ENCODE results near the gene SLC36A4.

Gene SLC36A4

GRCh38 chr11:93166194-93166593 lies 31.6 kb downstream of the SLC36A4 start:
- H3K4me1 Mint-ChIP-seq: no peaks in the 10 kb centered on the region
- H3K27me3 Mint-ChIP-seq: no peaks in the 10 kb centered on the region
- no peak for ATAC-seq
- H3K9me3 Mint-ChIP-seq: no peaks in the 10 kb centered on the region
- peaks cover 22% of the 10 kb centered on the region for H3K36me3 Mint-ChIP-seq
- no peak overlapping the region for H3K4me3 Mint-ChIP-seq
- H3K27ac Mint-ChIP-seq: no peak overlapping the region

DNA sequence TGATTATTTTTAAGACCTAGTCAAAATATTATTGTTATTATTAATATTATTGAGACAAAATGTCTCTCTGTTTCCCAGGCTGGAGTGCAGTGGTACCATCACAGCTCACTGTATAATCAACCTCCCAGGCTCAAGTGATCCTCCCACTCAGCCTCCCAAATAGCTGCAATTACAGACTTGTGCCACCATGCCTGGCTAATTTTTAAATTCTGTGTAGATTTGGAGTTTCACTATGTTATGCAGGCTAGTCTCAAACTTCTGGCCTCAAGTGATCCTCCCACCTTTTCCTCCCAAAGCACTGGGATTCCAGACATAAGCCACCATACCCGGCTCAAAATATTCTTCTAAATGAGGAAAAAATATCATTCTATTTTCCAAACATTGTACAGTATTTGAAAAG lies 37.0 kb downstream of the SLC36A4 start:
- H3K36me3 Mint-ChIP-seq: peaks cover 62% of the 10 kb centered on the region
- no peak overlapping the region for H3K4me3 Mint-ChIP-seq
- H3K27me3 Mint-ChIP-seq: no peaks in the 10 kb centered on the region
- no peaks in the 10 kb centered on the region for H3K4me1 Mint-ChIP-seq
- ATAC-seq: no peak
- no peak overlapping the region for H3K27ac Mint-ChIP-seq
- peaks cover 3% of the 10 kb centered on the region for H3K9me3 Mint-ChIP-seq

GRCh38 chr11:93160156-93160555 lies 37.6 kb downstream of the SLC36A4 start:
- Mint-ChIP-seq H3K36me3 (peaks cover 64% of the 10 kb centered on the region), H3K27ac (no peak overlapping the region), H3K27me3 (no peaks in the 10 kb centered on the region), H3K4me3 (no peak overlapping the region), H3K4me1 (no peaks in the 10 kb centered on the region), H3K9me3 (peaks cover 3% of the 10 kb centered on the region)
- no peak for ATAC-seq

GRCh38 chr11:93159721-93160120 lies 38.1 kb downstream of the SLC36A4 start:
- H3K27ac Mint-ChIP-seq: no peak overlapping the region
- peaks cover 61% of the 10 kb centered on the region for H3K36me3 Mint-ChIP-seq
- H3K9me3 Mint-ChIP-seq: peaks cover 3% of the 10 kb centered on the region
- H3K4me1 Mint-ChIP-seq: no peaks in the 10 kb centered on the region
- H3K4me3 Mint-ChIP-seq: no peak overlapping the region
- no peaks in the 10 kb centered on the region for H3K27me3 Mint-ChIP-seq
- no peak for ATAC-seq

- ATAC-seq: no peak
- Mint-ChIP-seq H3K27me3 (no peaks in the 10 kb centered on the region), H3K36me3 (peaks cover 44% of the 10 kb centered on the region), H3K9me3 (peaks cover 3% of the 10 kb centered on the region), H3K4me3 (no peak overlapping the region), H3K4me1 (no peaks in the 10 kb centered on the region), H3K27ac (no peak overlapping the region)
Measured at GRCh38 chr11:93155738-93156137, 42.1 kb downstream of the SLC36A4 start.

DNA sequence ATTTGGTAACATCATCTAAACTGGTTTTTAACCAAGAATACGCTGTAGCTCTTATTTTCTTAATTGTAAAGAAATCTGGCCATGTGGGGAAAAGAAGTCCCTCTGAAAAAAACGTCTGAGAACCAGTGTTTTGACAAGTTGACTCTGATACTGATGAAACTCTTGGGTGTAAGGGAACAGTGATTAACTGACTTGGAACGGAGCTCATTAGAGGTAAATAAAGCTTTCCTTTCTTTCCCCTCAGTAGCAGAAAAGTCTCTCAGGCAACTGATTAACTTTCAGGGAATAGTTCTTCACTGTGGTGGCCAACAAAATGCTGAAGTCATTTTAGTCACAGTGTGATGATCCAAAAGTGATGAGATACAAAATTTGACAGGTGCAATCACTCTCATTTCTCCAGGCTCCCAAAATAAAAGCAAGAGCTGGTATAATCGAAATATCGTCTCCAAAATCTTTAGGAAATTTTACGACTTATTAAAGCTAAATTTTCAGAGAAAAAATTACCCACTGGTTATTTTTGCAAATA lies 52.3 kb downstream of the SLC36A4 start:
- peaks cover 15% of the 10 kb centered on the region for H3K36me3 Mint-ChIP-seq
- no peak overlapping the region for H3K27ac Mint-ChIP-seq
- ATAC-seq: no peak
- H3K4me3 Mint-ChIP-seq: no peak overlapping the region
- H3K27me3 Mint-ChIP-seq: no peaks in the 10 kb centered on the region
- H3K9me3 Mint-ChIP-seq: peaks cover 4% of the 10 kb centered on the region
- H3K4me1 Mint-ChIP-seq: no peaks in the 10 kb centered on the region

DNA sequence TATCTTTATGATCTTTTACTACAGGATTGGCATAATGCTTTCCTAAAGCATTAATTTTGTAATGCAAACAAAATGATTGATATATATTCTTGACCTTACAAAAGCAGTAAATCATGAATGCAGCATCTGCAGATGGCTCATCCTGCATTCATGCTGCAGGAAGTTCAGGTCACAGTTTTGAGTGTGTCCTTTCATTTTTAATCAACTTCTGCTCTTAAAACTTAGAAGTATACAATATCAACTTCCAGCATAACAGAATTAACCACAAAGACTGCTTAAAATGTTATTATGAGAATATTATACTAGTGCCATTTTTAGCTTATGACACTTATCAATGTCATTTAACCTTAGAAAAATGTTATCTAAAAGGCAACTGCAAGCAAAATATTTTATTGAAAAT lies 54.0 kb downstream of the SLC36A4 start:
- H3K4me3 Mint-ChIP-seq: no peak overlapping the region
- peaks cover 15% of the 10 kb centered on the region for H3K36me3 Mint-ChIP-seq
- H3K4me1 Mint-ChIP-seq: no peaks in the 10 kb centered on the region
- no peaks in the 10 kb centered on the region for H3K27me3 Mint-ChIP-seq
- ATAC-seq: no peak
- H3K9me3 Mint-ChIP-seq: peaks cover 4% of the 10 kb centered on the region
- no peak overlapping the region for H3K27ac Mint-ChIP-seq

DNA sequence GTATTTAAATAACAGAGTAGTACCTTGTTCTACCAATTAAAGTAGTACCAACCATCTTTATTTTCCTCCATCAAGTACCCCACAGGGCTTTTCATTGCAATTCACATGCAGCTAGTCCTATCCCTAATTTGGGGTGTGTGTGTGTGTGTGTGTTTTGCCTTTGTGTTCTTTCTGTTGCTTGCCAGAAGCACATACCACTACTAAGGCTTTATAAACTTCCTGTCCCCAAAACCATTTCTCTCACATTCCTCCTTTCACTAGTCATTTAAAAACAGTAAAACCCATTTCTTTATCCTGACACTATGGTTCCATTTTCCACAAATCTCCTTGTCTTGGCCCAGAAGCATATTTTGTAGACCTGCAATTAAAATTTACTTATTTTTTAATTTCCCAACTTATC lies 54.6 kb downstream of the SLC36A4 start:
- H3K4me3 Mint-ChIP-seq: no peak overlapping the region
- no peaks in the 10 kb centered on the region for H3K4me1 Mint-ChIP-seq
- H3K27me3 Mint-ChIP-seq: no peaks in the 10 kb centered on the region
- H3K9me3 Mint-ChIP-seq: peaks cover 4% of the 10 kb centered on the region
- H3K27ac Mint-ChIP-seq: no peak overlapping the region
- peaks cover 15% of the 10 kb centered on the region for H3K36me3 Mint-ChIP-seq
- ATAC-seq: no peak

- no peak overlapping the region for H3K27ac Mint-ChIP-seq
- no peaks in the 10 kb centered on the region for H3K4me1 Mint-ChIP-seq
- no peaks in the 10 kb centered on the region for H3K27me3 Mint-ChIP-seq
- no peak overlapping the region for H3K4me3 Mint-ChIP-seq
- no peaks in the 10 kb centered on the region for H3K36me3 Mint-ChIP-seq
- no peaks in the 10 kb centered on the region for H3K9me3 Mint-ChIP-seq
- ATAC-seq: no peak
Measured at GRCh38 chr11:93133488-93134109, 64.2 kb downstream of the SLC36A4 start.

DNA sequence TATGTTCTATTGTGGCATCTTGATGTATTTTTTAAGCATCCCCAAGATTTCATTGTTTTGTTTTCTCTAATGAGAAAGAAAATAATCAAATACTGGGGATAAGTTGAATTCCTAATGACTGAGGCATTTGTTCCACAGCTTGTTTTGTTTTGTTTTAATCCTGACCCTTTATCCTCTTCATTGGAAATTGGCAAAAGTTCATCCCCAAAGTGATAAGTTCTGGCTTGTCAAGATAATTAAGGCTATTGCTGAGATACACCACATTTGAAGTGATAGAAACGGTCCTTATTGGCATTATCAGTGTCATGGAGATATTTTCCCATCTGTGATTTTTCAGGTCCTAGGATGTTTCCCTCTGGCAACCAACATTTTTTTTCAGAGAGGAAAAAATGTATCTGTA lies 65.0 kb downstream of the SLC36A4 start:
- ATAC-seq: no peak
- H3K4me3 Mint-ChIP-seq: no peak overlapping the region
- H3K9me3 Mint-ChIP-seq: no peaks in the 10 kb centered on the region
- H3K36me3 Mint-ChIP-seq: no peaks in the 10 kb centered on the region
- no peaks in the 10 kb centered on the region for H3K27me3 Mint-ChIP-seq
- H3K4me1 Mint-ChIP-seq: no peaks in the 10 kb centered on the region
- H3K27ac Mint-ChIP-seq: no peak overlapping the region

GRCh38 chr11:93131709-93132108 lies 66.1 kb downstream of the SLC36A4 start:
- ATAC-seq: no peak
- no peaks in the 10 kb centered on the region for H3K4me1 Mint-ChIP-seq
- no peaks in the 10 kb centered on the region for H3K9me3 Mint-ChIP-seq
- no peaks in the 10 kb centered on the region for H3K36me3 Mint-ChIP-seq
- no peak overlapping the region for H3K27ac Mint-ChIP-seq
- peaks cover 2% of the 10 kb centered on the region for H3K27me3 Mint-ChIP-seq
- H3K4me3 Mint-ChIP-seq: no peak overlapping the region

GRCh38 chr11:93128574-93128973 lies 69.2 kb downstream of the SLC36A4 start:
- H3K9me3 Mint-ChIP-seq: no peaks in the 10 kb centered on the region
- no peaks in the 10 kb centered on the region for H3K4me1 Mint-ChIP-seq
- H3K36me3 Mint-ChIP-seq: no peaks in the 10 kb centered on the region
- no peak for ATAC-seq
- peaks cover 13% of the 10 kb centered on the region for H3K27me3 Mint-ChIP-seq
- H3K27ac Mint-ChIP-seq: no peak overlapping the region
- no peak overlapping the region for H3K4me3 Mint-ChIP-seq

DNA sequence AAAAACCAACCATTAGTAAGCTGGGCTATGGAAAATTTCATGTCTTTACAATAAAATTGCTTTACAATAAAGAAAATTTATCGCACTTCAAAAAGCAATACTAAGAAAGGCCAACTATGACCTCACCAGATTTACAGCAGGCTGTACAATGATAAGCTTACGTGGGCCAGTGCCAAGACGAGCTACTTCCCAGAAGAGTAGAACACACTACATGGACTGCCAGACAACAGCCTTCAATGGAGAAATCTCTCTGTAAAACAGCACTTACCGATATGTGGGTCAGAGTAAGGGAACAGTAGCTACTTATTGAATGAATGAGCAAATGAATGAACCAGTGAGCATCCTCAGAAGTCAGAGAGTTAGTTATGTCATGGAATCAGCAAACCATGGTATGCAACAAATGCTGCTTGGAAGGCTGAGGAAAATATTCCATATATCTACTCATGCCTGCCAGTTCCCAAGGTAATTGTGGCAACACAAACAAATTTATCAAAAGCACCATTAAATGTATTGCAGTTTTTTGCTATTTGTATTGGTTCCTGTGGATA lies 74.4 kb downstream of the SLC36A4 start:
- H3K27me3 Mint-ChIP-seq: peaks cover 13% of the 10 kb centered on the region
- ATAC-seq: no peak
- H3K4me1 Mint-ChIP-seq: no peaks in the 10 kb centered on the region
- no peak overlapping the region for H3K4me3 Mint-ChIP-seq
- no peaks in the 10 kb centered on the region for H3K9me3 Mint-ChIP-seq
- no peaks in the 10 kb centered on the region for H3K36me3 Mint-ChIP-seq
- H3K27ac Mint-ChIP-seq: no peak overlapping the region

- ATAC-seq: no peak
- H3K27ac Mint-ChIP-seq: no peak overlapping the region
- H3K4me1 Mint-ChIP-seq: no peaks in the 10 kb centered on the region
- H3K27me3 Mint-ChIP-seq: peaks cover 17% of the 10 kb centered on the region
- H3K9me3 Mint-ChIP-seq: no peaks in the 10 kb centered on the region
- no peaks in the 10 kb centered on the region for H3K36me3 Mint-ChIP-seq
- H3K4me3 Mint-ChIP-seq: no peak overlapping the region
Measured at GRCh38 chr11:93122535-93123235, 75.1 kb downstream of the SLC36A4 start.

DNA sequence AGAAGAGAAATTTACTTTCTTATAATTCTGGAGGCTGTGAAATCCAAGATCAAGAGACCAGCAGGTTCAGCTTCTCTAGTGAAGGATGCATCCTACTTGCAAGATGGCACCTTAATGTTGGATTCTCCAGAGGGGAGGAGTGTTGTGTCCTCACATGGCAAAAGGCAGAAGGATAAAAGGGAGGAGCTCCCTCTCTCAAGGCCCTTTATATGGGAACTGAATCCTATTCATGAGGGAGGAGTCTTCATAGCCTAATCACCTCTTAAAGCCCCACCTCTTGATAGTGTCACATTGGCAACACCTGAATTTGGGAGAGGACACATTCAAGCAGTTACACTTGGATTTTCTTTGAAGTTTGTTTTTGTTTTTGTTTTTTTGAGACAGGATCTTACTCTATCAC lies 79.5 kb downstream of the SLC36A4 start:
- Mint-ChIP-seq H3K27me3 (peaks cover 10% of the 10 kb centered on the region), H3K27ac (no peak overlapping the region), H3K36me3 (no peaks in the 10 kb centered on the region), H3K4me3 (no peak overlapping the region), H3K4me1 (no peaks in the 10 kb centered on the region), H3K9me3 (no peaks in the 10 kb centered on the region)
- ATAC-seq: no peak

GRCh38 chr11:93117565-93117964 lies 80.2 kb downstream of the SLC36A4 start:
- Mint-ChIP-seq H3K27ac (no peak overlapping the region), H3K4me3 (no peak overlapping the region), H3K4me1 (no peaks in the 10 kb centered on the region), H3K9me3 (no peaks in the 10 kb centered on the region), H3K36me3 (no peaks in the 10 kb centered on the region), H3K27me3 (peaks cover 12% of the 10 kb centered on the region)
- ATAC-seq: no peak

All from stimulated activated memory B cell treated with anti-CD40 and anti-IgM and Interleukin-4, amounts not matched to agents 10 μg/mL and 1 μg/mL and 100 μg/mL, for 72 hours (primary cell).